Bronchial epithelial cell (primary cell): ENCODE measurements around the gene AKAP11. TPM values are rescaled to one million over a fixed set of nuclear protein-coding genes. Genes with fewer than 3 reads are reported as not detected.

Experiments
- DNase-seq: peaks from one replicate; pipeline ENCODE4 v3.0.0-alpha.2; 2010; ENCODE audit warnings: low read depth
- FAIRE-seq: peaks from 2 replicates; lab custom pipeline; 2011; peaks lifted over from hg19 to GRCh38; lab: Jason Lieb, UNC
- H3K27me3 ChIP-seq: 2 replicates; pipeline ENCODE4 v1.5.1; 2011; ENCODE audit warnings: low read length; ENCODE audit not compliant: control insufficient read depth, insufficient read depth
- H3K36me3 ChIP-seq: 2 replicates; pipeline ENCODE4 v1.5.1; 2011; ENCODE audit warnings: low read length; ENCODE audit not compliant: control insufficient read depth, insufficient read depth
- H3K4me3 ChIP-seq: 2 replicates; pipeline ENCODE4 v1.5.1; 2011; ENCODE audit warnings: mild to moderate bottlenecking, low read depth, low read length, control low read depth
- total RNA-seq: library from RNA; depleted of rRNA; stranded (reverse); fragments of >200 nt; gene quantifications from 2 replicates; pipeline ENCODE4 v1.2.1, GENCODE V29; 2014
- TF ChIP-seq, protein P1 (sequence below): IDR thresholded peaks from 2 replicates; pipeline ENCODE4 v1.5.1; 2011; ENCODE audit warnings: mild to moderate bottlenecking, moderate library complexity, low read length, control low read depth, inconsistent platforms; ENCODE audit not compliant: insufficient read depth, severe bottlenecking

The AKAP11 gene
- total RNA-seq, 1 donor from 2014 or later: 13.4 TPM

DNA sequence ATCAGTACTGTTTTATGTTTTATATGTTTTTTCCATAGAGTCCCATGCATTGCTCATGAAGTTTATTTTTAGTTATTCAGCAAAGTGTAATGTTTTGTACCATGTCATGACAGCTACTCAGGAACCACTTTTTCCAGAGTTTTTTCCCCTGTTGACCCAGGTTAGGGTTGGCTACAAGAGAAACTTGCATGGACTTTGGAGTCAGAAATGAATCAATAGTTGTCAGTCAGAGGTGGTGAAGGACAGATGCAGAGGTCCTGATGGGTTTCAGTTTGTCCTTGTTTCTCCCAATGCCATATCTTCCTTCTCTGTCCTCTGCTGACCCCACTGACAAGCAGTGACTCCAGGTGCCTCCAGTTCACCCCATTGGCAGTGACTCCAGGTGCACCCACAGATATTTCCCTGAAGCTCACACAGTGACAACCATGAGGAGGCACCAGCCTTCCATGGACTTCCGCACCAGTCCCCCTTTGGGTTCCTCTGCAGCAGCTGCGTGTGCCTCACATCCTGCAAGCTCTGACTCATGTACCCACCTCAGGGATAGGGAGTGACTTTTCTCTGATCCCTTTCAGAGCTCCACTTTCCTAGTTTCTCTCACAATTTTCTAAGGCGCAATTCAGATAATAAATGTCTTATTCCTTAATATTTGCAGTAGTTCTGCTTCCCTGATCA is 92.1 kb downstream of the AKAP11 start:
- Histone ChIP-seq H3K4me3 (no peak overlapping the region), H3K36me3 (no peaks in the 10 kb centered on the region), H3K27me3 (no peaks in the 10 kb centered on the region)
- TF ChIP-seq, protein P1, sequence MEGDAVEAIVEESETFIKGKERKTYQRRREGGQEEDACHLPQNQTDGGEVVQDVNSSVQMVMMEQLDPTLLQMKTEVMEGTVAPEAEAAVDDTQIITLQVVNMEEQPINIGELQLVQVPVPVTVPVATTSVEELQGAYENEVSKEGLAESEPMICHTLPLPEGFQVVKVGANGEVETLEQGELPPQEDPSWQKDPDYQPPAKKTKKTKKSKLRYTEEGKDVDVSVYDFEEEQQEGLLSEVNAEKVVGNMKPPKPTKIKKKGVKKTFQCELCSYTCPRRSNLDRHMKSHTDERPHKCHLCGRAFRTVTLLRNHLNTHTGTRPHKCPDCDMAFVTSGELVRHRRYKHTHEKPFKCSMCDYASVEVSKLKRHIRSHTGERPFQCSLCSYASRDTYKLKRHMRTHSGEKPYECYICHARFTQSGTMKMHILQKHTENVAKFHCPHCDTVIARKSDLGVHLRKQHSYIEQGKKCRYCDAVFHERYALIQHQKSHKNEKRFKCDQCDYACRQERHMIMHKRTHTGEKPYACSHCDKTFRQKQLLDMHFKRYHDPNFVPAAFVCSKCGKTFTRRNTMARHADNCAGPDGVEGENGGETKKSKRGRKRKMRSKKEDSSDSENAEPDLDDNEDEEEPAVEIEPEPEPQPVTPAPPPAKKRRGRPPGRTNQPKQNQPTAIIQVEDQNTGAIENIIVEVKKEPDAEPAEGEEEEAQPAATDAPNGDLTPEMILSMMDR: no peak
- FAIRE-seq: peak; percentile 43
- DNase-seq: peak; percentile 69

DNA sequence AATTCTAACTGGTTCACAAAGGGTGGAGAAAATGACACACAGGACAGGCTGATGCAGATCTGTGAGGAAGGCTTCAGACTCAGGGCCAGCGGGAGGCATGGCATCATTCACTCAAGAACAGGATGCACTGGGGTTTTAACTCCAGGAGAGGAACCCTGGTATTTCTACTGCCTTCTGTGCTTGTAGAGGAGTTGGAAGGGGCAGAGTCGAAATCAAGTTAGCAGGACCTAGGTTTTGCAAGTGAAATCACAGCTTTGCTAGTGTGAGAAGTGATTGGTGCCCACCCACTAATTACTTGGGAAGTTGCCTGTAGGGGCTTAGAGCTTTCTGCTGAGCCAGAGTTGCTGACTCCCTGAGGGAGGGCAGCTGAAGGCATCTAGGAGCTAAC is 92.7 kb downstream of the AKAP11 start:
- TF ChIP-seq, protein P1: no peak
- FAIRE-seq (no peak), DNase-seq (no peak)
- Histone ChIP-seq H3K36me3 (no peaks in the 10 kb centered on the region), H3K4me3 (no peak overlapping the region), H3K27me3 (no peaks in the 10 kb centered on the region)

DNA sequence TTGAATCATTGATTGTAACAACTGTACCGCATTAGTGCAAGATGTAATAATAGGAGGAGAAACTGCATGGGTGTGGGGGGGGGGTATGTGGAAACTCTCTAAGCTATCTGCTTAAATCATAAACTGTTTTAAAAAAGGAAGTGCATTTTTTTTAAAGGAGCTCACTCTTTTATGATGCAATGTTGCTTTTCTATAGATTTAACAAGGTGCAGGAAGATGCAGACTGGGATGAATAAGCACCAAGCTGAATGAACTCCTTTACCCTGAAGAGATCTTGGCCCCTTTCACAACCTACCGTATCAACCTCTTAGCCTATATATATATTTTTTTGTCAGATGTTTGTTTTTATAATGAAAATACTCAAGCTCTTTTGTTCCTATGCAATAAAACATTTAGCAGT is 95.9 kb downstream of the AKAP11 start:
- no peaks in the 10 kb centered on the region for H3K36me3 ChIP-seq
- no peaks in the 10 kb centered on the region for H3K27me3 ChIP-seq
- DNase-seq (peak; percentile 54), FAIRE-seq (no peak)
- TF ChIP-seq, protein P1: no peak
- H3K4me3 ChIP-seq: no peak overlapping the region

DNA sequence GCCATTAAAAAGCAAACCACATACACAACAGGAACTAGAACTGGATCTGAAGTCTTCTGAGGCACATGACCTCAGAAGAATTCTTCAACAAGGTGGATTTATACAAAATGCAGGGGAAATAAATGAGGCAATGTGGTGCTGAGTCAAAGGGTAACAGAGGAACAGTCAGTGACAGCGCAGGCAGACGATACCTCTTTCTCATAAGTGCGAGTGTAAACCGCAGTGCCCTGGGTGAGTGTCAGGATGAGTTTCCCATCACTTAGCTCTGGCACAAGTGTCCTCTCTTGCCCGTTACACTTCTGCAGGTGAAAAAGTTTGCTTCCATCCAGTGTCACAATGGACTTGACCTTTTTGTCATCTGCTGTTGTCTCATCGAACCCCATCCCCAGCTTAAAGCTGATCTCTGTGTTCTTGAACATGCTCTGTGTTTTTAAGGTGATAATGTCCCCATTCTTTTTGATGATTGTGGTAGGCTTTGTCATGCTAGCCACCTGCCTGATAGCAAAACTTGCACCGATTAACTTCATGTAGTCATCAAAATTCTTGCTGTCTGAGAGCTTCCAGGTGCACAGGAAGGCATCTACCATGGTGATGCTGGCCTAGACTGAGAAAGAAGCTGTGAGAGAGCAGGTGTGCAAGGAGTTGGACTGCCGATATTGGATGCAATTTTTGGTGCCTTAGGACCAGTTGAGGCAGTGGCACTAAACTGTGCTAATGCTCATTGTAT is 97.3 kb downstream of the AKAP11 start:
- TF ChIP-seq, protein P1: no peak
- Histone ChIP-seq H3K4me3 (no peak overlapping the region), H3K27me3 (no peaks in the 10 kb centered on the region), H3K36me3 (no peaks in the 10 kb centered on the region)
- peak; percentile 36 for FAIRE-seq
- DNase-seq: no peak

DNA sequence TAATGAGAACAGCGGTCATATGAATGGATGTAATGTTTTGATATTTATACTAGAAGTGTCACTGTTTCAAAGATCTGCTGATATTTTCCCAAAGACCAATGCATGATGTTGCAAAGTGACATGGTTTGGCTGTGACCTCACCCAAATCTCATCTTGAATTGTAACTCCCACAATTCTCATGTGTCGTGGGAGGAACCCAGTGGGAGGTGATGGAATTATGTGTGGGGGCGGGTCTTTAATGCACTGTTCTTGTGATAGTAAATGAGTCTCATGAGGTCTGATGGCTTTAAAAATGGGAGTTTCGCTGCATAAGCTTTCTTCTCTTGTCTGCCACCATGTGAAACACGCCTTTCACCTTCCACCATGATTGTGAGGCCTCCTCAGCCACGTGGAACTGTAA is 98.3 kb downstream of the AKAP11 start:
- TF ChIP-seq, protein P1: no peak
- FAIRE-seq (no peak), DNase-seq (no peak)
- H3K36me3 ChIP-seq: no peaks in the 10 kb centered on the region
- no peaks in the 10 kb centered on the region for H3K27me3 ChIP-seq
- no peak overlapping the region for H3K4me3 ChIP-seq

Other genes starting within 250 kb of the AKAP11 start
- gene DGKH, start 223.5 kb upstream of the AKAP11 start, total RNA-seq: 16.8 TPM in 2 replicates